ENCODE data around the gene OSBPL9. TPM values are rescaled to one million over a fixed set of nuclear protein-coding genes. Genes with fewer than 3 reads are reported as not detected.
A peak's percentile ranks its signal among the peaks of the same experiment; 100 is the strongest.

The OSBPL9 gene
- total and polyA plus RNA-seq, 9 of the 15 experiments (the other 6 are each of a cell fraction or from before 2014, with no cell fraction given) = 43.9 to 217 (median 170) TPM

DNA sequence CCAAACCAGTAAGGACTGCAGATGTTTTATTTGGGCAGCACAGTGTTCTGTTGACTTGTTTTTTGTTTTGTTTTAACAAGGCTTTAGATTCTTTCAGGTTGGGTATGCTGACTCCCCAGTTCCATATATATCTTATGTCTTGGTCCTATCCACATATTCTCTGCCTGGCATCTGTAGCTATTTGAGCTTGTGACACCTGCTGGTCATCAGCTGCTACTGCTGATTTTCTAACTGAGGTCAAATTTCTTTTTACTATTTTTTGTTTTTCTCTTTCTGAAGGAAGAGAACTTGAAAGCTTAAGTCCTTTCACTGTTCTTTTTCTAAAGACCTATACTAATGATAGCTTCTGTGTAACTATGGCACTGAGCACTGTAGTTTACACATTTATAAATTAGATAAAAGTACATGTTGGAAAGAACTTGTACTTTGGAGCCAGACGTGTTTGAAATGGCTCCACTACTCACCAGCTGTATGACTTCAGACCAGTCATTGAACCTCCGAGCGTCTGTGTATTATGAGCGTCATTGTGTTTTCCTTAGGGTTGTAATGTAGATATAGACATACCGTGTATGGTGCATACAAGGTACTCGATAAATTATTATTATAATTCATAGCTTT, 152.2 kb downstream of the OSBPL9 start (continued):
- TF ChIP-seq, protein P1, sequence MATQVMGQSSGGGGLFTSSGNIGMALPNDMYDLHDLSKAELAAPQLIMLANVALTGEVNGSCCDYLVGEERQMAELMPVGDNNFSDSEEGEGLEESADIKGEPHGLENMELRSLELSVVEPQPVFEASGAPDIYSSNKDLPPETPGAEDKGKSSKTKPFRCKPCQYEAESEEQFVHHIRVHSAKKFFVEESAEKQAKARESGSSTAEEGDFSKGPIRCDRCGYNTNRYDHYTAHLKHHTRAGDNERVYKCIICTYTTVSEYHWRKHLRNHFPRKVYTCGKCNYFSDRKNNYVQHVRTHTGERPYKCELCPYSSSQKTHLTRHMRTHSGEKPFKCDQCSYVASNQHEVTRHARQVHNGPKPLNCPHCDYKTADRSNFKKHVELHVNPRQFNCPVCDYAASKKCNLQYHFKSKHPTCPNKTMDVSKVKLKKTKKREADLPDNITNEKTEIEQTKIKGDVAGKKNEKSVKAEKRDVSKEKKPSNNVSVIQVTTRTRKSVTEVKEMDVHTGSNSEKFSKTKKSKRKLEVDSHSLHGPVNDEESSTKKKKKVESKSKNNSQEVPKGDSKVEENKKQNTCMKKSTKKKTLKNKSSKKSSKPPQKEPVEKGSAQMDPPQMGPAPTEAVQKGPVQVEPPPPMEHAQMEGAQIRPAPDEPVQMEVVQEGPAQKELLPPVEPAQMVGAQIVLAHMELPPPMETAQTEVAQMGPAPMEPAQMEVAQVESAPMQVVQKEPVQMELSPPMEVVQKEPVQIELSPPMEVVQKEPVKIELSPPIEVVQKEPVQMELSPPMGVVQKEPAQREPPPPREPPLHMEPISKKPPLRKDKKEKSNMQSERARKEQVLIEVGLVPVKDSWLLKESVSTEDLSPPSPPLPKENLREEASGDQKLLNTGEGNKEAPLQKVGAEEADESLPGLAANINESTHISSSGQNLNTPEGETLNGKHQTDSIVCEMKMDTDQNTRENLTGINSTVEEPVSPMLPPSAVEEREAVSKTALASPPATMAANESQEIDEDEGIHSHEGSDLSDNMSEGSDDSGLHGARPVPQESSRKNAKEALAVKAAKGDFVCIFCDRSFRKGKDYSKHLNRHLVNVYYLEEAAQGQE (IDR thresholded peaks at IDR 0.05; ENCODE audit: borderline replicate concordance) = peak; percentile 84
- TF ChIP-seq, protein P1 (CRISPR knock-in tag; IDR thresholded peaks at IDR 0.05; ENCODE audit: low read depth) = no peak
- TF ChIP-seq, protein P2, sequence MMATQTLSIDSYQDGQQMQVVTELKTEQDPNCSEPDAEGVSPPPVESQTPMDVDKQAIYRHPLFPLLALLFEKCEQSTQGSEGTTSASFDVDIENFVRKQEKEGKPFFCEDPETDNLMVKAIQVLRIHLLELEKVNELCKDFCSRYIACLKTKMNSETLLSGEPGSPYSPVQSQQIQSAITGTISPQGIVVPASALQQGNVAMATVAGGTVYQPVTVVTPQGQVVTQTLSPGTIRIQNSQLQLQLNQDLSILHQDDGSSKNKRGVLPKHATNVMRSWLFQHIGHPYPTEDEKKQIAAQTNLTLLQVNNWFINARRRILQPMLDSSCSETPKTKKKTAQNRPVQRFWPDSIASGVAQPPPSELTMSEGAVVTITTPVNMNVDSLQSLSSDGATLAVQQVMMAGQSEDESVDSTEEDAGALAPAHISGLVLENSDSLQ (IDR thresholded peaks at IDR 0.05) = no peak
- TF ChIP-seq, protein P3, sequence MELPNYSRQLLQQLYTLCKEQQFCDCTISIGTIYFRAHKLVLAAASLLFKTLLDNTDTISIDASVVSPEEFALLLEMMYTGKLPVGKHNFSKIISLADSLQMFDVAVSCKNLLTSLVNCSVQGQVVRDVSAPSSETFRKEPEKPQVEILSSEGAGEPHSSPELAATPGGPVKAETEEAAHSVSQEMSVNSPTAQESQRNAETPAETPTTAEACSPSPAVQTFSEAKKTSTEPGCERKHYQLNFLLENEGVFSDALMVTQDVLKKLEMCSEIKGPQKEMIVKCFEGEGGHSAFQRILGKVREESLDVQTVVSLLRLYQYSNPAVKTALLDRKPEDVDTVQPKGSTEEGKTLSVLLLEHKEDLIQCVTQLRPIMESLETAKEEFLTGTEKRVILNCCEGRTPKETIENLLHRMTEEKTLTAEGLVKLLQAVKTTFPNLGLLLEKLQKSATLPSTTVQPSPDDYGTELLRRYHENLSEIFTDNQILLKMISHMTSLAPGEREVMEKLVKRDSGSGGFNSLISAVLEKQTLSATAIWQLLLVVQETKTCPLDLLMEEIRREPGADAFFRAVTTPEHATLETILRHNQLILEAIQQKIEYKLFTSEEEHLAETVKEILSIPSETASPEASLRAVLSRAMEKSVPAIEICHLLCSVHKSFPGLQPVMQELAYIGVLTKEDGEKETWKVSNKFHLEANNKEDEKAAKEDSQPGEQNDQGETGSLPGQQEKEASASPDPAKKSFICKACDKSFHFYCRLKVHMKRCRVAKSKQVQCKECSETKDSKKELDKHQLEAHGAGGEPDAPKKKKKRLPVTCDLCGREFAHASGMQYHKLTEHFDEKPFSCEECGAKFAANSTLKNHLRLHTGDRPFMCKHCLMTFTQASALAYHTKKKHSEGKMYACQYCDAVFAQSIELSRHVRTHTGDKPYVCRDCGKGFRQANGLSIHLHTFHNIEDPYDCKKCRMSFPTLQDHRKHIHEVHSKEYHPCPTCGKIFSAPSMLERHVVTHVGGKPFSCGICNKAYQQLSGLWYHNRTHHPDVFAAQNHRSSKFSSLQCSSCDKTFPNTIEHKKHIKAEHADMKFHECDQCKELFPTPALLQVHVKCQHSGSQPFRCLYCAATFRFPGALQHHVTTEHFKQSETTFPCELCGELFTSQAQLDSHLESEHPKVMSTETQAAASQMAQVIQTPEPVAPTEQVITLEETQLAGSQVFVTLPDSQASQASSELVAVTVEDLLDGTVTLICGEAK (IDR thresholded peaks at IDR 0.05) = no peak
- TF ChIP-seq, protein P3 (CRISPR knock-in tag; IDR thresholded peaks at IDR 0.05) = no peak
- 0 out of 2 replicates have a peak, but pooled peaks have one; percentile 41 for TF ChIP-seq NBN (IDR thresholded peaks at IDR 0.05; ENCODE audit: low read depth)
- TF ChIP-seq, protein P4, sequence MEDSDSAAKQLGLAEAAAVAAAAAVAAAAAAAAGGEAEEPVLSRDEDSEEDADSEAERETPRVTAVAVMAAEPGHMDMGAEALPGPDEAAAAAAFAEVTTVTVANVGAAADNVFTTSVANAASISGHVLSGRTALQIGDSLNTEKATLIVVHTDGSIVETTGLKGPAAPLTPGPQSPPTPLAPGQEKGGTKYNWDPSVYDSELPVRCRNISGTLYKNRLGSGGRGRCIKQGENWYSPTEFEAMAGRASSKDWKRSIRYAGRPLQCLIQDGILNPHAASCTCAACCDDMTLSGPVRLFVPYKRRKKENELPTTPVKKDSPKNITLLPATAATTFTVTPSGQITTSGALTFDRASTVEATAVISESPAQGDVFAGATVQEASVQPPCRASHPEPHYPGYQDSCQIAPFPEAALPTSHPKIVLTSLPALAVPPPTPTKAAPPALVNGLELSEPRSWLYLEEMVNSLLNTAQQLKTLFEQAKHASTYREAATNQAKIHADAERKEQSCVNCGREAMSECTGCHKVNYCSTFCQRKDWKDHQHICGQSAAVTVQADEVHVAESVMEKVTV (CRISPR knock-in tag; IDR thresholded peaks at IDR 0.05) = peak; percentile 70
